OCI-LY7 (cell line): ENCODE data around the gene DENND4B.

Experiments used
- EZH2phosphoT487 ChIP-seq: fragments of 200-600 bp; sonication (generic); IDR thresholded peaks from 2 replicates; pipeline ENCODE4 v1.6.1; 2018; ENCODE audit warnings: low read depth, borderline replicate concordance, mild to moderate bottlenecking, mixed run types, antibody characterized with exemption, low read length, moderate library complexity, mixed read lengths
- TF ChIP-seq, protein P1 (sequence below): fragments of 200-600 bp; sonication (generic); conservative IDR thresholded peaks from 2 replicates; pipeline ENCODE4 v1.5.1; 2014; ENCODE audit warnings: mild to moderate bottlenecking, antibody characterized with exemption, low read length, moderate library complexity, mixed read lengths

GRCh38 chr1:153968972-153969371 is 22.5 kb upstream of the DENND4B start:
- TF ChIP-seq, protein P1, sequence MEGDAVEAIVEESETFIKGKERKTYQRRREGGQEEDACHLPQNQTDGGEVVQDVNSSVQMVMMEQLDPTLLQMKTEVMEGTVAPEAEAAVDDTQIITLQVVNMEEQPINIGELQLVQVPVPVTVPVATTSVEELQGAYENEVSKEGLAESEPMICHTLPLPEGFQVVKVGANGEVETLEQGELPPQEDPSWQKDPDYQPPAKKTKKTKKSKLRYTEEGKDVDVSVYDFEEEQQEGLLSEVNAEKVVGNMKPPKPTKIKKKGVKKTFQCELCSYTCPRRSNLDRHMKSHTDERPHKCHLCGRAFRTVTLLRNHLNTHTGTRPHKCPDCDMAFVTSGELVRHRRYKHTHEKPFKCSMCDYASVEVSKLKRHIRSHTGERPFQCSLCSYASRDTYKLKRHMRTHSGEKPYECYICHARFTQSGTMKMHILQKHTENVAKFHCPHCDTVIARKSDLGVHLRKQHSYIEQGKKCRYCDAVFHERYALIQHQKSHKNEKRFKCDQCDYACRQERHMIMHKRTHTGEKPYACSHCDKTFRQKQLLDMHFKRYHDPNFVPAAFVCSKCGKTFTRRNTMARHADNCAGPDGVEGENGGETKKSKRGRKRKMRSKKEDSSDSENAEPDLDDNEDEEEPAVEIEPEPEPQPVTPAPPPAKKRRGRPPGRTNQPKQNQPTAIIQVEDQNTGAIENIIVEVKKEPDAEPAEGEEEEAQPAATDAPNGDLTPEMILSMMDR, result no peak
- no peak for TF ChIP-seq EZH2phosphoT487
